Erythroblast (primary cell): Measurements from ENCODE around the gene KRTAP12-1.

ENCODE experiments used
- GATA1 ChIP-seq: IDR thresholded peaks from 2 replicates; pipeline ENCODE4 v1.6.1; 2011; ENCODE audit warnings: low read depth, mild to moderate bottlenecking, control low read depth, low read length, moderate library complexity
- POLR2A ChIP-seq: IDR thresholded peaks from 2 replicates; pipeline ENCODE4 v1.6.1; 2011; ENCODE audit warnings: mild to moderate bottlenecking, low read length

DNA sequence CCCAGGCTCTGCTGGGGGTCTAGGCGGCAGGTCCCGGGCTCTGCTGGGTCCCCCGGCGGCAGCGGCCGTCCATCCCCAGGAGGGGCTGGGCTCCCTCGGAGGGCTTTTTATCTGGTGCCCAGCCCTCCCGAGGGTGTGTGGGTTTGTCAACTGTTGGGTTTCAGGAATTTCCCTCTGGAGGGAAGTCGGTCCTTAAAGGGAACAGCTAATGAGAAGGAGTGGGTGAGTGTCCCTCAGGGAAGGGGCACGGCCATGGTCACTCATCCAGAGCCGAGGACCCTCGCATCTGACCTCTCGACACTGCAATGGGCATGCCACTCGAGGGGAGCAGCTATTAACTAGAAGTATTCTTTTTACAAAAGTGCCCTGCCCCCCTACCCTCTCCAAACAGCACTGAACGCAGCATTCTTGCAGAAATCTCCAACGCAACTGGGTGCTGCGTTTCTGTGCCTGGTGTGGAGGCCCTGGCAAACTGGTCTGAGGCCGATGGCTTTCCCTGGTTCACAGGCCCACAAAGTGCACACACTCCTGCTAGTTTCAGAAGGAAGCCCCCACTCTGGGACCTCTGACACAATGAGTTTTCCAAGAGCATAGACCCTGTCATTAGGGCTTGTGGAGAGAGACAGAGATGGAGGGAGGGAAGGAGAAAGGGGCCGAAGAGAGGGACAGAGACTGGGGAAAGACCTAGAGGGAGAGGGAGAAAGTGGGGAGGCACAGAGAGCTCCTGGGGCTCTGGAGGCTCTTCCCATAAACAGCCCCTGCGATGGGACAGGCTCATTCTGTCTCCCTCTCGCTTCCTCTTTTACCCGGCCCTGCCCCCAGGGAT, 30.5 kb upstream of the KRTAP12-1 start:
- TF ChIP-seq POLR2A = no peak
- no peak for TF ChIP-seq GATA1
